RCC 7860 (cell line): ENCODE data around the gene OSM.

Source experiments
- DNase-seq: peaks from one replicate; pipeline ENCODE4 v3.0.0-alpha.2; 2015; ENCODE audit warnings: low spot score
- FAIRE-seq: peaks from 2 replicates; lab custom pipeline; 2012; peaks lifted over from hg19 to GRCh38; lab: Jason Lieb, UNC

Gene OSM

DNA sequence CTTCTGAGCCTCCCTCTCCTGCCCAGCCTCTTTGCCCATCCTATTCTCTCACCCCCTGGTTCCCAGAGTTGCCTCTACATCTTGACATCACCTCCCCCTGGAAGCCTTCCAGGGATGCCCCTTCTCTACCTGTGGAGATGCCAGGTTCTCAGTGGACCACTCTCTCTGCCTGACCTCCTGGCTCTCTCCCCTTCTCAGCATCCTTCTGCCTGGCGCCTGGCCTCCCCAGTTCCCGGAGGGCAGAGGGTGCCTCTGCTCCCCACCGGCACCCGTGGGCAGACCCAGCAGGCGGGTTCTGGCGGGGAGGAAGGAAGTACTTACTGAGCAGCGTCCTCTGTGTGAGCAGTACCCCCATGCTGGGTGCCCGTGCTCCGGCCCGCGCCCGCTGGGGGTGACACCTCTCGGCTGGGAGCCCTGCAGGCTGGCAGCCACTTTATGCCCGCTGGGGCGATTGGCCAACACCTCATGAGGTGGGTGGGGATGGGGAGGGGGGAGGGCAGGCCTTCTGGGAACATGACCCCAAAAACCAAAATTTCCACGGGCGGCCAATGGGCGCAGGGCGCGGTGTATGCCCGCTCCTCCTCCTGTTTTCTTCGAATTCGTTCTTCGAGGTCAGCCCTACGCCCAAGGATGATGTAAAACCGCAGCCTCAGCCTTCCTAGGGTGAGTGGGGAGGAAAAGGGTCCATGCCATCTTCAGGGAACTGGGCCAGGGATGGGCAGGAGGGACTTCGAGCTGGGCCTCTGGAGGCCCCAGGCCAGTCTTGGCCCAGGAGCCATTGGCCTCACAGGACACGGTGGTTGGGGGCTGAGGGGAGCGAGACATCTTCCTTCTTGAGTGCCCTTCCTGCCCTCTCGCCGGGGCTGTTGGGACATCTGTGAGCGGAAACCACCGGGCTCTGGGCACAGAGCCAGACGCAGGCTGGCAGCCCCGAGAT is at the start of gene OSM:
TSS of gene OSM (minus strand) at position 407 of the 937 bp plus-strand sequence. CDS start at position 355, 52 bp downstream.
- DNase-seq (no peak), FAIRE-seq (no peak)

DNA sequence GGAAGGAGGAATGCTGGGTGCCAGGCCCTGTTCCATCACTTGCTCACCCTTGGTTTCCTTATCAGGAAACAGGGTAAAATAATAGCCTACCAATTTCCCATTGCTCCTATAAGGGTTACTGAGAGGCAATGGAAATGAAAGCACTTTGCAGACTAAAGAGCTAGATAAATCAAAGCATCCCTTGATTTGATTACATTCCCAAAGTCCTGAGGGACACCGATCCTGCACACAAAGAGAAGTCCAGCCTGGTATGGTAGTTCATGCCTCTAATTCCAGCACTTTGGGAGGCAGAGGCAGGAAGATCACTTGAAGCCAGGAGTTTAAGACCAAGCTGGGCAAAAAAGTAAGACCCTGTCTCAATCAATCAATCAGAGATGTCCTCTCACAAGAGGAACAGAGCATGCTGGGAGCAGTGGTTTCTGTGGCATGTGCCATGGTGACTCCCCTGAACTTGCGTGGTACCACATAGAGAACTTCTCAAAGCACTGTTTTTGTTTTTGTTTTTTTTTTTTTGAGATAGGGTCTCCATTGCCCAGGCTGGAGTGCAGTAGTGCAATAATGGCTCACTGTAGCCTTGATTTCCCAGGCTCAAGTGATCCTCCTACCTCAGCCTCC is 49.4 kb upstream of the OSM start:
- DNase-seq (no peak), FAIRE-seq (no peak)

DNA sequence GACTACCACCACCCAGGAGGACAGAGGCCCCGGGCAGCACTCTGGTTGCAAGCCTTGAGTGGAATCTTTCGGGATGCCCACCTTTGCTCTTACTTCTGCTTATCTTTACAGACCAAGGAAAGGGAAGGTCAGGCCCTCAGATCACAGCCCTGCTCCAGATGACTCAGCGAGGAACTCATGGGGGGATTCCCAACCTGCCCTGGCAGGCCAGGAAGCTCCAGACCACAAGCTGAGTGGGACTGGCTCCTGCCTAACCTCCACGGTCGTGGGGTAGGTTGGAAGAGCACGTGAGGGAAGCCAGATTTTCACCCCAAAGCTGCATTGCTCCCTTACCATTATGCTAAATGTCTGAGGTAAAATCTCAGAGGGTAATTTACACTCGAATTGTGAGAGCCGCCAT is 48.3 kb upstream of the OSM start:
- DNase-seq (peak; percentile 83), FAIRE-seq (peak; percentile 80)

DNA sequence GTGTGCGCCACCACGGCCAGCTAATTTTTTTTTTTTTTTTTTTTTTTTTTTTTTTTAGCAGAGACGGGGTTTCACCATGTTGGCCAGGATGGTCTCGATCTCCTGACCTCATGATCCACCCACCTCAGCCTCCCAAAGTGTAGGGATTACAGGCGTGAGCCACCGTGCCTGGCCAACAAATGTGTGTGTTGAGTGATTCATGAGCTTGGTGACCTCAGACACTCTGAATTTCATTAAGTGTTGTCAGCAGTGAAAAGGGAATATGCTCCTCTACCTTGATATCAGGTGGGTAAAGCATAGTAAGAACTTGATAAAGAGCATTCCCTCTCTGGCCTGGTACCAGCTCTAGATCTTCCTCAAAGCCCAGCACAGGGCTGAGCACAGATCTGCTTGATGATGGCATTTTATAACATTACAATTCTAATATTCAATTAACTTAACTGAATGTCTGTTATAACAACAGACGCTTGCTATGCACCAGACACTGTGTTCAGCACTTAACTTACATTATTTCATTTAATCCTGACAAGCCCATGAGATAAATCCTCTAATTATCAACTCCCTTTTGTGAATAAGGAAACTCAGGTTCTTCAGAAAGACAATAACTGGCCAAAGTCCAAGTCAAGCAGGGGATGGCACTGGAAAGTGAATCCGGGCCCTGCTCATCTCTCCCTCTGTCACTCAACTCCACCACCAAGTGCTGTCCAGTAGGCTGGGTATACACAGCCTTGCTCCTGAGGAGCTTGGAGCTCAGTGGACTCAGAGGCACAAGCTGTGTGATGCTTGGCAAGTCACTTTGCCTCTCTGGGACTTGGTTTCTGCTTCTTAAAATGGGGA is 47.1 kb upstream of the OSM start:
- no peak for FAIRE-seq

DNA sequence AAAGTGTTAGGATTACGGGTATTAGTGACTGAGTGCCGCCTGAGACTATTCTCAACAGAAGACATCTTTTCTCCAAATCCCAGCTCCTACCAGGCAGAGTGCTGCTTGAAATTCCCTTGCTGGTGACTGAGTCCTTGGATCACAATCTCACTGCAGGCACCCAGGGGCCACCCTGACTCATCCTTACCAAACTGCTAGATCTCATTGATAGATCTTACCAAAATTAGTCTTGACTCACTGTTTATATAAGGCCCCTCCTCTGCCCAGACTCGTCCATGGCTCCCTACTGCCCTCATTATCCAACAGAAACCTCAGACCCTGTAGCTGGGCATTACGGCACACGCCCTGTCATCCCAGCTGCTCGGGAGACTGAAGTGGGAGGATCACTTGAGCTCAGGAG is 45.4 kb upstream of the OSM start:
- DNase-seq (peak; percentile 97), FAIRE-seq (peak; percentile 94)

More for the DNA sequence above, 47.1 kb upstream of the OSM start:
- DNase-seq, result peak; percentile 56

DNA sequence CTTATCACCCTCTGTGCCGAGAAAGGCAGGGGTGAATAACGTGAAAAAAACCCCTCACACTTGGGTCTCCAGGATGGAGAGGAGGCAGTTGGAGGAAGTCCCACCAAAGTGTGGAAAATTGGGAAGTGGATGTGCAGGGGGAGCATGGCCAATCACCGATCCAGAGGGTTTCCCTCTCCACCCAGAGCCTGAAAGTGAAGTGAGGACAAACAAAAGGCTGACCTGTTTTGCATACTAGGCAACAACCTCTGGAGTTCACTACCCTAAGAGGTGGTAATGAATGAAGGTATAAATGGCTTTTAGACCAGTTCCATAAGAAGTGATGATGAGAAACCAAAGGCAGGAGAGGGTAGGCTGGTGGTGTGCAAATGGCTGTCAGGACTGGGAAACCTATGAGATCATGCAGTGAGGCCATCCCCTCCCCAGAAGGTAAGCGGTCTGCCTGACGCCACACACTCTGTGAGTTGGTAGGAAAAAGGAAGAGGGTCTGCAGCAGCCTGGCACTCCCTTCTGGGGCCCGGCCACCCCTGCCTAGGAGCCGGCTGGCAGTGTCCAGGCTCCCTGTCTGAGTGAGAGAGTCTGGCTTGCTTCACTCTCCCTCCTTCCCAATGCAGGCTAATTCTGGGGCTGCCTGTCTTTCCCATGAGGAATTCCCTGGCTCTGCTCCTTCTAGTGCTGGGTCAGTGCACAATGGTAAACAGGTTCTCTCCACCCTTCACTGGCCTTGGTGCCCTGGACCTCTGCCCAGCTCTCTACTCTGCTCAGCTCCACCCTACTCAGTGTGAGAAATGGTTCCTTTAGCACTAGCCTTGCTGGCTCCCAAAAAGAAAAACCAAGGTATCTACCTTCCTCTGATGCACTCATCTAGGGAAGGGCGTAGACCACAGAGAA is 44.5 kb upstream of the OSM start:
- peak; percentile 87 for DNase-seq
- FAIRE-seq, result peak; percentile 88

DNA sequence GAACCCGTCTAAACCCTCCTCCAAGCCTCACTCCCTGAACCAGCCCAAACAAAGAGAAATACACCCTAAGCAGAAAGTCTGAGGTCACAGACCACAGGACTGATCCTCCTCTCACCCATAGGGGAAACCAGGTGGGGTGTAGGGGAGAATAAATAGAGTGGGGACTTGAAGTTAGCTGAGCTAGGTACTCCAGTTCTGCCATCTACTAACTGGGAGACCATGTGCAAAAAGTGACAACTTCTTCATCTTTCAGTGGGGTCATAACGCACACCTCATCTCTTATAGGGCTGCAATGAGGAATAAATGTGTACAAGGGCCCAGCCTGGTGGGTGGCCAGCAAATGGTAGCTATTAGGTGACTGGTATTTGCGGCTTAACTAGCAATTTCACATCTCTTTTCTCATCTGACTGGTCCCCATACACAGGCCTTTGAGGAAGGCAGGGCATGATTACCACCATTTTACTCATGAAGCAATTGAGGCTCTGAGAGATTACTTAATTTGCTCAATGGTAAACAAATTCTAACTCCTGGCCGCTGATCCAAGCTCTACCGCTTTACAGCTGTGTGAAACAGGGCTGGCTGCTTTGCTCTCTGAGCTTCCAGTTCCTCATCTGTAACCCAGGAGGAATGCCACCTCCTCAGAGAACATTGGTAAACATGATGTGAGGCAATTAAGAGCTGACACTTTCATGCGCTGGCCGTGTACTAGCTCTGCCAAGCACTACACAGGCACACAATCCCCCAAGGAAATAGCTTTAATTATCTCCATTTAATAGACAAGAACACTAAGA is 43.5 kb upstream of the OSM start:
- DNase-seq (no peak), FAIRE-seq (no peak)

DNA sequence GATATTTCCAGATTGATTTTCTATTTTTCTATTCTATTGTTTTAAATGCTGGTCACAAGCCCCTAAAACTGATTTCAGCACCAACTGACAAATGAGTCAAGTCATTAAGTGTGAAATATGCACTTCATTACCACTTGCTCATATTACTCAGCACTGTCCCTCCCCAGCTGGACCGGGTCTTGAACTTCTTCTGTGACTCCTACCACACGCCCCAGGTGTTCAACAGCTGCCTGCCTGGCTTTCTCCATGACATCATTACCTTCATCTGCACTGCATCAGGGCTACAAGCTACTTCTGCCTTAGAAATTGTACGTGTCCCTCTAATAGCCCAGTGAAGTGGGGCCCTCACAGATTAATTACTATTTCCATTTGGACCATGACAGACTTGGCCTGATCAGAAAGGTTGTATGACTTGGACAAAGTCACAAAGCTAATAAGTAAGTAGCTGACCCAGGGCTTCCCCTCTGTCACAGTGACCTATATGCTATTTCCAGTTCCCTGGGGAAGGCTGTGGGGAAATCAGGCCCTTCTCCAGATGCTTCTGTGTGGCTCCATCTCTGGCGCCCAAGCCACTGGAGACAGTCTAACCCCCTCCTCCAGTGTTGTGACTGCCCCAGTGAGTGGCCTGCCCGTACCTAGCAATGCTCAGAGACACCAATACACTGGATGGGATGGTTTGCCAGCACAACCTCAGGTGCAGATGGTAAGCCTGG is 42.0 kb upstream of the OSM start:
- DNase-seq (no peak), FAIRE-seq (no peak)

DNA sequence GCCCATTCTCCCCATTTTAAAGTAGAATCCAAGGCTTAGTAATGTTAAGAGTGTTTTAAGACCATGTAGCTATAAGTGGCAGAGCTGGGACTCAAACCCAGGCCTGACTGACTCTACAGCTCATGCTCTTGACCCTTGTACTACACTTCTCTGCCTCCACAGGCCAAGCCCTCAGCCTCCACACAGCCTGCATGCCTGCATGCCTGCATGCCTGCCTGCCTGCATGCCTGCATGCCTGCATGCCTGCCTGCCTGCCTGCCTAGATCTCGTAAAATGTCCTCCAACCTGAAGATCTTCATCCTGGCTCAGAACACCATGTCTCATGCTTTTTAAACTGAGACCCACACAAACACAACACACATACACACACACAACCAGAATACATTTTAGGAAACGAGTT is 41.4 kb upstream of the OSM start:
- DNase-seq, result no peak
- FAIRE-seq, result no peak

DNA sequence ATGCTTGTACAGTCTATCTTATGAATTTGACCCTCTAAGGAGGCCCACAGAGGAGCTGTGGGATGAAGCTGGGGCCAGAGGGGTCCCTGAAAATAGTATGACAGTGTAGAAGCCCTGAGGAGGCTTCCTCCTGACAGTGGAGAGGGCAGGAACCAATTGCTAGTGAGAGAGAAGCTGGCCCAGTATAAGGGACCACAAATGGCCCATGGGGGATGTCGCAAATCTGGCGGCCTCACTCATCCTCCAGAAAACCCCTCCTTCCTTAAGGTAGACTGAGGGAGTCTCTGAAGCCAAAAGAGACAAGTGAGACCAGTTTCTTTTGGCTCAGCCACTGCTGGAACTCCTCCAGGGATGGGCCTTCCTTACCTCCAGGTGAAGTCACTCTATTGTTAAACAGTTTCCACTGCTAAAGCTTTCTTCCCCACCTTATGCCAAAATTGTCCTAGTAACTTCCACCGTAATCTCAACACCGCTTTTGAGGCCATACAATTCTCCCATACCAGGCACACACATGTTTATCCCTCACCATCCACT is 40.5 kb upstream of the OSM start:
- DNase-seq, result no peak

DNA sequence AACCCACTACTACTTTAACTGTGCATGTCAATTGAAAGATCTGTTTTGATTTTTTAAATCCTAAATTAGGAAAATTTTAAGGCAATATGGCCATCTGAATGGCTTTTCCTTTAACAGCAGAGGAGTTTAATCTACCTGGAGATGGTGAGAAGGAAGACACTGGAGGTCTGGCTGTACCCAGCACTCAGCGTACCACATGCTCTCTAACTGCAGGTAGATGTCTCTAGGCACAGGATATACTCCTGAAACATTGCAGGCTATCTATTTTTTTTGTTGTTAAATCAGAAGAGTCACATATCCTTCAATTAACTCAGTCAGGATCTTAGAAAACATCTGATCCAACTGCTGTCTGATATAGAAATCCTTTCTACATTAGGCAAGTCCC is 40.0 kb upstream of the OSM start:
- no peak for FAIRE-seq
- no peak for DNase-seq

More for the DNA sequence above, 40.5 kb upstream of the OSM start:
- no peak for FAIRE-seq

DNA sequence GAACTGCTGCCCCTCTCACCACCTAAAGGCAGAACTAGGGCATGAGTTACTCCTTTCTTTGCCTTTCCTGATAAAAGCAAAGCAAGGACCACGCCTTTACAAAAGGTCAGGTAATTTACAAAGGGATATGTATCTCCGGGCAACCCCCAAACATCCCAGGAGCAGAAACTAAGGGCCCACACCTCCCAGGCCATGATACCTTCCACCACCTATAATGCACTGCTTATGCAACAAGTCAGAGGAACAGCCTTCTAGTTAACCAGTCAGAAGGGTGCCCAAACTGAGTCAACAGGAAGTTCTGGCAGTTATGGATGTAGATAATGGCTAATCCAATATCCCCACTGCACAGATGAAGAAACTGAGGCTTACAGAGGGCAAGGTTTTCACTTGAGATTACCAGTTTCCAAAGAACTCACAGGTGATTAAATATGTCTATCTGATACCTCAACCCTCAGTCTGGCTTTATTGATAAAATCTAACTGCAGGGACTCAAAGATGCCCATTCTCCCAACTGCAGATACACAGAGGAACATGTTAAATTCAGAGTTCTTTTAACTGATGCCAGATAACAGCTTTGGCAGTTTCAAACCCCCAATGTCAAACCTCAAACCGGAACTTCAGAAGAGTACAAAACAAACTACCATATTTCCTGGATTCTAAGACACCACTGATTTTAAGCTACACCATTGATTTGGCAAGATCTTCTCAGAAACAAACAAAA is 39.4 kb upstream of the OSM start:
- DNase-seq (no peak), FAIRE-seq (no peak)

DNA sequence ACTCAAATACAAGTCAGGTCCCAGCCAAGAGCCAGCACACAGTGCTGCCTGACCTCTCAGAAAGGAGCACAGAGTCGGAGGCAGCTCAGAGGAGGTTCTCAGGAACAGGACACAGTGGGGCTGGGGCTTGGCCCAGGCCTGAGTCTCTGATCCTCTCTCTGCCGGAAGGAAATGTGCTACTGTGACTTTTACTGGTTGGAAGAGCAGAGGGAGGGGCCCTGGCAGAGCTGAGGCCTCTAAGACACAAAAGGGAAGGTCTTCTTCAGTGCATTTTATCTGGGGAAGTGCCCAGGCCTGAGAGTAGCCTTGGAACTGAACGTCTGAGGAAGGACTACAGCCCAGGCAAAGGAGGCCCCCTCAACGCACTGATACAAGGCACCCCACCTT is 38.9 kb upstream of the OSM start:
- FAIRE-seq (no peak), DNase-seq (no peak)

DNA sequence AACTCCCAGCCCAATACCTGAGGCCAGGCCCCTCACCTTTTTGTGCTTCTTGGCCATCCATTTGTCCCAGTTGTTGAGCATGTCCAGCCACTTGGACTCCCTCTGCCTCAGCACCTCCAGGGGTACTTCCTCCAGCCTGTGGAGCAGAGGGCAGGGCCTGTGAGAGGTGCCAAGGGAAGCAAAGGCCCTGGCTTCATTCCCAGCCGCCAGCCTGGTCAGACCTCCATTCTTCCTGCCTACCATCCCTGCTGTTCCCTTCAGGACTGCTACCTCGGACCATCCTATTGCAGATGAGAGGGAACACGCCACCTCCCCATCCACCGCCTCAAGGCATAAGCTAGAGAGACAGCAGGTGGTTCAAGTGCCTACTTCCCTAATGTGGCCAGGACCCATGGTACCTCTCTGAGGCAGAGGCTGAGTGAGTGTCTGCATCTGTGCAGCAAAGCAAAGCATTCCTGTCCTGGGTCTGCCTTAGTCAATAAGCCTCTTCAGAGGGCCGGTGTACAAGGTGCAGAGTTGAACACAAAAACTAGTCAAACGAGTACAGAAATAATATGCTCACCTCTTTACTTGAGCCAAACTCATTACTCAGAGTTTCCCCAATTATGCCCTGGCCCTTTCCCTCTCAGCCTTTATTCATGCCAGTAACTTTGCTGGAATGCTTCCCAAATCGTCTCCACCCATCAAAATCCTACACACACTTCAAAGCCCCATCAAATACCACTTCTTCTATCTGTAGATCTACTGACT is 38.0 kb upstream of the OSM start:
- no peak for FAIRE-seq
- DNase-seq, result no peak

DNA sequence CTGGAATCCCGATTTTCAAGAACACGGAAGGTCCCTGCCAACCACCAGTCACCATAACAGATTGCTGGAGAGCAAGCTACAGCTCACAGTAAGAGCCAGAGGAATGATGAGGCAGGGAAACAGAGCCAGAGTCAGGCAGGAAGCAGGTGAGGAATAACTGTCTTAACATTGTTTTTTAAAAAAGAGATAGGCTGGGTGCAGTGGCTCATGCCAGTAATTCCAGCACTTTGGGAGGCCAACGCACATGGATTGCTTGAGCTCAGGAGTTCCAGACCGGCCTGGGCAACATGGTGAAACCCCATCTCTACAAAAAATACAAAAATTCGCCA is 36.1 kb upstream of the OSM start:
- no peak for DNase-seq
- no peak for FAIRE-seq

DNA sequence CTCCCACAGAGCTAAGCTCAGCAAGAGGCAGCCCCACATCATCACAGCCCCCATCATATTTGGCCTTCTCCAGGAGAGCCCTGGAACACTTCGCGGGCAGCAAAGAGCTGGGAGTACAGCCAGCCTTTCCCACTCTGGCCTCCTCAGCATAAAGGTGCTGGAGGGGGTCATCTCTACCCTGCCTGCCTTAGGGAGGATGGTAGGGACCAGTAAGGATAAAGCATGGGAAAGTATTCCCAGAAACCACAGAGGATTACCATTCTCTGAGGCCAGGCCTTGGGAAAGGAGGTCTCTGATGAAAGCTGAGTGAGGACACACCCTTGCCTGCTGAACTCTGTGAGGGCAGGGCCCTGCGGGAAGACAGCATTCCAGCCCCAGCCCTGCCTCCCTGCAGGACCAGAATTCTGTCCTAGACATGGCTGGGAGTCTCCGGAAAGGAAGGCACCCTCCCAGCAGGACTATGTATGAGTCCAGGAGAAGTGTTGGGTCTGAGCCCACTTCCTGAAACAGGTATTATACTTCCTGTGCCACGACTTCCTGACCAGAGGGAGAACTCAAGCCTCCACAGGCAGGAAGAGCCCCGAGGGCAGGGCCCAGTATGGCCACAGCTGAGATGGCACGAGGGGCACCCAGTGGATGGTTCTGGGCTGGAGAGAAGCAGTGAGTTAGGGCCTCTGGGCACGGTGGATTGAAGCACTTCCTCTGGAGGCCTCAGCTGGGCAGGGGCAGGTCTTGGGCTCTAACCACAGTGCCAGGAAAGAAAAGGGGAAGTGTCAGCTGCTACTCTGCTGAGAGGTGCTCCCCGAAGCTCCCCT is 35.6 kb upstream of the OSM start:
- FAIRE-seq (no peak), DNase-seq (no peak)

DNA sequence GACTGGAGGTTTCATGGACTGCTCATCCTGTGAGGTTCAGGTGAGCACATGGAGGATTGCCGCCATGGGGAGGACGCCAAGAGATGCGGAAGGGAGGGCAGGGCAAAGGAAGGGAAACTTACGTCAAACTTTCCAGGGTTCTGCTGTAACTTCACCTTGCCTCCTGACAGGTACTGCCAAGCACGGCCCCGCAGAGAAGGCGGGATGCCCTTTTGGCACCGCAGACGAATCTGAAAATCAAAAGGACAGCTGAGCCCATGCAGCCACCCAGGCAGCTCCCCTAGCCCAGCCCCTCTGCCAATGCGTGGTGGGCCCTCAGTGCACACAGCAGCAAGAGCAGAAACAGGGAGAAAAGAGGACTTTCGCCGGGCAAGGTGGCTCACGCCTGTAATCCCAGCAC is 32.7 kb upstream of the OSM start:
- no peak for FAIRE-seq

More for the DNA sequence above, 32.7 kb upstream of the OSM start:
- DNase-seq, result no peak
